ENCODE data around the gene SLC34A1.

DNA sequence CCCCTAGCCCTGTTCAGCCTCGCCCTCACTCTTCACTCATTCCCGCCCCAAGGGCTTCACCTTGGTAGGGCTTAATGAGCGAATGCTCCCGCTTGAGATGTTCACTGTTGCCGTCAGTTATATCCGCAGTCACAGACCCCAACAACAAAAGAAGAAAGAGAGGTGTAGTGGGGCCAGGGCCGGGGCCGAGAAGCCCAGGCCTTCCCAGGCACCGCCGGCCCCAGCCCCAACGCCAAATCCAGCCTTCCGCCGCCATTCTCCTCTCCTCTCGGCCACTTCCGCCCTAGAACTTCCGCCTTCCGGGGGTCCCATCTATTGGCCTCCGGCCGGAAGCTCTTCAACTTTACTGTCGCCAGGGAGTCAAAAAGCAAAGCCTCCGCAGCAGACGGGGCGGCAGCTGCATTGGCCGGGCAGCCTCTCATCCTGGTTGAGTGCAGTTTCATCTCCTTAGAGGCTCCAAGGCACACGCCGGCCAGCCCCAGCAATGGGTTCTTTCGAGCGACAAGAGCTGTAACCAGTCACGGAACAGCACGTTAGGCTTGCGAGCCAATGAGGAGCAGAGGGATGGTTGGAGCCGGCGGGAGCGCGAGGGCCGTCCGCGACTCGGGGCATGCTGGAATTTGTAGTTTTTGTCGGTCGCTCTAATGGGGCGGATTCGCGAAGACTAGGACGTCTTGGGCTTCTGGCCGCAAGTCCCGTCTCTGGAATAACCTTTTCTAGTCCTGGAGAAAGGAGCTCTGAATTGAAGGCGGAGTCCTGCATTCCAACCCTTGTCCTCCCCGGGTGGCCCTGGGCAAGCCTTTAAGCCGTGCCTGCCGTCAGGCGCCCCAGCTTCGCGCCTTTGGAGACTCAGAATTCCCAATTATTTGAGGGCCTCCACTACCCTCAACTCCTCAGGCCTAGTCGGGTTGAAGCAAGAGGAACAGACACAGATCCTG is 32.6 kb upstream of the SLC34A1 start, which contains the start of gene LMAN2:
- TF ChIP-seq, protein P1, sequence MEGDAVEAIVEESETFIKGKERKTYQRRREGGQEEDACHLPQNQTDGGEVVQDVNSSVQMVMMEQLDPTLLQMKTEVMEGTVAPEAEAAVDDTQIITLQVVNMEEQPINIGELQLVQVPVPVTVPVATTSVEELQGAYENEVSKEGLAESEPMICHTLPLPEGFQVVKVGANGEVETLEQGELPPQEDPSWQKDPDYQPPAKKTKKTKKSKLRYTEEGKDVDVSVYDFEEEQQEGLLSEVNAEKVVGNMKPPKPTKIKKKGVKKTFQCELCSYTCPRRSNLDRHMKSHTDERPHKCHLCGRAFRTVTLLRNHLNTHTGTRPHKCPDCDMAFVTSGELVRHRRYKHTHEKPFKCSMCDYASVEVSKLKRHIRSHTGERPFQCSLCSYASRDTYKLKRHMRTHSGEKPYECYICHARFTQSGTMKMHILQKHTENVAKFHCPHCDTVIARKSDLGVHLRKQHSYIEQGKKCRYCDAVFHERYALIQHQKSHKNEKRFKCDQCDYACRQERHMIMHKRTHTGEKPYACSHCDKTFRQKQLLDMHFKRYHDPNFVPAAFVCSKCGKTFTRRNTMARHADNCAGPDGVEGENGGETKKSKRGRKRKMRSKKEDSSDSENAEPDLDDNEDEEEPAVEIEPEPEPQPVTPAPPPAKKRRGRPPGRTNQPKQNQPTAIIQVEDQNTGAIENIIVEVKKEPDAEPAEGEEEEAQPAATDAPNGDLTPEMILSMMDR (conservative IDR thresholded peaks at IDR 0.05; ENCODE audit: low read depth in 2 of 2), result no peak
- TF ChIP-seq EZH2 (IDR thresholded peaks at IDR 0.05; ENCODE audit: low read depth, unreplicated experiment) (no peak), JUNB (IDR thresholded peaks at IDR 0.05; ENCODE audit: unreplicated experiment) (no peak), POLR2AphosphoS5 (IDR thresholded peaks at IDR 0.05; ENCODE audit: low read depth) (peak; percentile 62)

Data from GM23338 (cell line).